ENCODE results near the gene CES3.
"Not testable (repeated sequence)": the region's sequence is repeated elsewhere in the genome, so short reads cannot be mapped to it uniquely, and the experiment has no call there.

CES3 gene

DNA sequence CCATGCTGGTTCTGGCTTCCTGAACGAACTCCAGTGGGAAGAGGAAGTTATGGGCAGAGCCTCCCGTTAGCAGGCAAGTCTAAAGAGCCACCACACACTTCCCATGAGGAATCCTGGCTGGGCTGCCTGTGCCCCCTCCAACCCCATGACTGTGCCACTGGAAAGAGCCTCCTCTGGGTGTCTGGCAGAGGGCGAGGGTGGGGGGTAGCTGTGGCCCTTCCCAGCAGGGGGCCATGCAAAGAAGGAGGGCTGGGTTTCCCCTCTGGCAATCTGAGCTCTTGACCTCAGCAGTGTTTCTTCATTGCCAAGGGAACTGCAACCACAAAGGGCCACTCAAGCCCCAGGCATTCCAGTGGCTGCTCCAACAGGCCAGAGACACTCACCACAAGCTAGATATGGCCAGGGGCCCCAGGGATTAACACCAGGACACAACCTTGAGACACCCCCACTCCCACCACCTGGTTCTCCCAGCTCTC lies 34.1 kb upstream of the CES3 start:
- no peak for DNase-seq

DNA sequence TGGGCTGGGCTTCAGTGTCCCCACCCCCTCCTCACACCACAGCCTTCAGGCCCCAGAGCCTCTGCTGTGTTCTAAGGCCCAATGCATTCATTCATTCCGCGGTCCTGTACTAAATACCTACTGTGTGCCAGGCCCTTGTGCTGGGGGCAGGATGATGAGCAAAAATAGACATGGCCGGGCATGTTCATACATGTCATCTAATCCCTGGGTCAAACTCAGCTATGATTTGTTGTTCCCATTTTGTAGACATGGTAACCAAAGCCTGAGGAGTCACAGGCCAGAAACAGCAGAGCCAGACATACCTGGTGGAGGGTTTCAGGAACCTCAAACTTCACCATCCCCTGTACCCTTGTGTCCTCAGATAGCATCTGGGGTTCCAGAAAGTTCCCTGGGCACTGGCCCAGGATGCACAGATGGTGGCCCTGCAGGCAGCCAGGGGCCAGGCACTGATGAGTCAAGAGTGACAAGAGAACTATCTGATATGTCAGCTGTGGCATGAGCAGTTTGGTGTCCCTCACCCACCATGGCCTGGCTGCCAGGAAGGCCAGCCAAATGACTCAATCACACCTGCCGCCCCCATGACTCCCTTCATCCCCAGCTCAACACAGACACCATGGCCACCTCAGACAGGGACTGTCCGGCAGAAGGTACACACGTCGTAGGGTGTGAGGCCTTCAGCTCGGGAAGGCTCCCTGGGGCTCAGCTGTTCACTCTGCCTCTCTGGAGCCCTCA lies 33.0 kb upstream of the CES3 start:
- no peak for DNase-seq

DNA sequence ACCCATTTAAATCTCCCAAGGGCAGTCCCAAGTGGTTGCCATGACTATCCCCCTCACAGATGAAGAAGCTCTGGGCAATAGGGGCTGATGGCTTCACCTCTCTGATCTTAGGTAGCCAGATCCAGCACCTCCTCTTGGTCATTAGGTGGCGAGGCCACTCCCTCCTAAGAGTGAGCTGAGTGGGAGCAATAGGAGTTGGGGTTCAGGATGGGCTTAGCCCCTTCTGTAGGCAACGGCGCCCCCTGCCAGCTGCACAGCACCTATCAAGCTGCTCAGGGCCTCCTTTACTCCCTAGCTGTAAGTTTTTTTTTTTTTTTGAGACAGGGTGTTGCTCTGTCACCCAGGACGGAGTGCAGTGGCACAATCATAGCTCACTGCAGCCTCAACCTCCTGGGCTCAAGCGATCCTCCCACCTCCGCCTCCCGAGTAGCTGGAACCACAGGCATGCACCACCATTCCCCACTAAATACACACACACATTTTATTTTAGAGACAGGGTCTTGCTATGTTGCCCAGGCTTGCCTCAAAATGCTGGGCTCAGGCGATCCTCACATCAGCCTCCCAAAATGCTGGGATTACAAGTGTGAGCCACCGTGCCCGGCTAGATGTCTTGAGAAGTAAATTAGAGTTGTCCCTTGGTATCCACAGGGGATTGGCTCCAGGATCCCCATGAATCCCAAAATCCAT lies 32.2 kb upstream of the CES3 start:
- DNase-seq: no peak

DNA sequence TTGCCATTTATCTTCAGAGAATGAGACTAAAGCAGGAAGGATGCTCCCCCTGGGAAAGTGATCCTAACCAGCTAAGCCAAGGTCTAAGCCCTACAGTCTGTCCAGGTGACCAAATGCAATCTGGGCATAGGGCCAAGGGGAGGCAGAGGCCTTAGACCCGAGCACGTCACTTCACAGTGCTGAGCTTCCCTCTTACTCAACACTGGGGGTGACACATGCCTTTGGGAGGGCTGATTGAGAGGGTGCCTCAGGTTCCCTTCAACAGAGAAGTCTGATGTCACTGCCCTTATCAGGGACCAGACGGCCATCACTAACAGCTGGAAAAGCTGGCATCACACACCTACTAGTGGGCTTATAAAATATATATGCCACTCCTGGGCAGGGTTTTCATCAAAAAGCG lies 30.9 kb upstream of the CES3 start:
- no peak for DNase-seq

- DNase-seq: no peak
Measured at GRCh38 chr16:66931665-66932064, 29.4 kb upstream of the CES3 start.

DNA sequence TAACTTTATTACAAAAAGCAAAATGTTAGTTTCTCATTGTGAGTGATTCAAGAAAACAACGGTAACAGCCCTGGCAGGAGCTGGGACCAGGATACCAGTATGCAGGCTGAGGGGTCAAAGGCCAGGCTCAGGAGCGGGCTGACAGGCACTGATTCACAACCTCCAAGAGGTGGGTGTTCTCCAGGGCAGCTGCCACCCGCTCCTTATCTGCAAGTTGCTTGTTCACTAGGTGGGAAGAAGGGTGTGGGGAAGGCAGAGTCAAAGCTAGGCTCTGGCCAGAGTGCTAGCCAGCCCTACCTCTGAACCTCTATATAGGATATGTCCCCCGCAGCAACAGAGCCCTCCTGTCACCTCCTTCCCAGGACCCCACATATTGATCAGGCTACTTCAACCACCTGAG lies 29.0 kb upstream of the CES3 start:
- no peak for DNase-seq

DNA sequence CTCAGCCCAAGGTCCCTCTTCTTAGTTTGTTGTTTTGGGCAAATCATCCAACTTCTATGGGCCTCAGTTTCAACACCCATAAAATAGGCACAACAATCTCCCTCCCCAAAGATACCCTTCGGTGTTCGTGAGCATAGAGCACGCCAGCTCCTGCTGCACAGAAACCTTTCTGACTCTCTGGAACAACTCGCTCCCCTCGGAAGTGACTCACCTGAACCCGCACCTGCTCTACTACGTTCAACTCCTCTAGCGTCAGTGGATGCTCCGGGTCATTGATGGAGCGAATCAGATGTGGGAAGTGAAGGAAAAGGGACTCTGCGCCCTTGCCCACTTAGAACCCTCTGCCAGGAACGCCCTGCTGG lies 27.3 kb upstream of the CES3 start:
- DNase-seq: no peak

- DNase-seq: no peak
Measured at GRCh38 chr16:66934138-66934838, 26.8 kb upstream of the CES3 start, which contains the start of gene CIAO2B. CIAO2B (minus strand) TSS chr16:66934402; CDS start chr16:66934364, 38 bp downstream.

GRCh38 chr16:66934839-66935313 lies 26.2 kb upstream of the CES3 start:
- DNase-seq: not testable (repeated sequence)

DNA sequence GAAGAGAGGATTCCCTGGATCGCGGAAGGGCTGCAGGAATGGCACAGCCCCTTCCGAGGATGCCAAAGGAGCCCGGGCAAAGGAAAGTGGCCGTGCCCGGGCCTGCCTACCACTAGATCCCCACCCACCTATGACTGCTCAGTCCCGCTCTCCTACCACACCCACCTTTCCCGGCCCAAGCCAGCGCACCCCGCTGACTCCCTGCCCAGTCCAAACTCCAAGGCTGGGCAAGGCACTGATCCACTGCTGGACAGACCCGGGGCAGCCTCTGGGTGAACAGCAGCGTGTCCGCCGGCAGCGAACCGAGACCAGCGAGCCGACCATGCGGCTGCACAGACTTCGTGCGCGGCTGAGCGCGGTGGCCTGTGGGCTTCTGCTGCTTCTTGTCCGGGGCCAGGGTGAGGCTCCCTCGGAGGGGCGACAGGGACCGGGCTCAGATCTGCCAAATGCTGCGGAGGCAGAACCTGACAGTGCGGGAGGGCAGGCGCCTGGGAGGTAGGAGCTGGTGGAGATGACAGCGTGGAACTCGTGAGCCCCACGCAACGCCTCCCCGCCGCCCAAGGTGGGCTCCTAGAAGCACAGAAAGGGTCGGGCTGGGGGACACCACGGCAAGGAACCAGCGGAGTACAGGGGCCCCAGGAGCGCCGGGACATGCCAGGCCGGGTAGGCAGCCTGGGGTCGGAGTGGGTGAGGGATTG lies 25.6 kb upstream of the CES3 start, which contains the start of gene CES2:
CES2 (plus strand) TSS at position 203 of the 698 bp plus-strand sequence; CDS start at position 323, 120 bp downstream.
- no peak for DNase-seq

GRCh38 chr16:66936462-66936861 lies 24.6 kb upstream of the CES3 start:
- no peak for DNase-seq

- no peak for DNase-seq
Measured at GRCh38 chr16:66936889-66937554, 24.0 kb upstream of the CES3 start.

DNA sequence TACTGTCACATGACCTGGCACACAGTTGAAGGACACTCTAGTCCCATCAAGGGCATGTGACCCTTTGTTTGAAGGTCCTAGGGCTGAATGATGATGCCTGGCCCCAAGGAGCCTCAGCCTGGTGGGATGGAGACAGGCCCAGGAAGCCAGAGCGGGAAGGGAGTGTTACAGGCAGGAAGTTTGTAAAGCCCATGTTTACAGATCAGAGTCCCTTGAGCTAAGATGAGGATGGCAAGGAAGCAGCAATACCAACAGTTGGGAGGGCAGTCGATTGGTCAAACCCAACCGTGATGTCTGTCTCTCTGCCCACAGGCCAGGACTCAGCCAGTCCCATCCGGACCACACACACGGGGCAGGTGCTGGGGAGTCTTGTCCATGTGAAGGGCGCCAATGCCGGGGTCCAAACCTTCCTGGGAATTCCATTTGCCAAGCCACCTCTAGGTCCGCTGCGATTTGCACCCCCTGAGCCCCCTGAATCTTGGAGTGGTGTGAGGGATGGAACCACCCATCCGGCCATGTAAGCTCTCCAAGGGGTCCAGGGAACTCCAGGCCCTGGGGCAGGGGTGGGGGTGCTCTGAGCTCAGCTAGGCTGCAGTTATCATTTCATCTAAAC lies 23.2 kb upstream of the CES3 start:
- no peak for DNase-seq

GRCh38 chr16:66939366-66939765 lies 21.7 kb upstream of the CES3 start:
- no peak for DNase-seq

GRCh38 chr16:66940236-66940635 lies 20.8 kb upstream of the CES3 start:
- no peak for DNase-seq

- no peak for DNase-seq
Measured at GRCh38 chr16:66942981-66943380, 18.1 kb upstream of the CES3 start.

DNA sequence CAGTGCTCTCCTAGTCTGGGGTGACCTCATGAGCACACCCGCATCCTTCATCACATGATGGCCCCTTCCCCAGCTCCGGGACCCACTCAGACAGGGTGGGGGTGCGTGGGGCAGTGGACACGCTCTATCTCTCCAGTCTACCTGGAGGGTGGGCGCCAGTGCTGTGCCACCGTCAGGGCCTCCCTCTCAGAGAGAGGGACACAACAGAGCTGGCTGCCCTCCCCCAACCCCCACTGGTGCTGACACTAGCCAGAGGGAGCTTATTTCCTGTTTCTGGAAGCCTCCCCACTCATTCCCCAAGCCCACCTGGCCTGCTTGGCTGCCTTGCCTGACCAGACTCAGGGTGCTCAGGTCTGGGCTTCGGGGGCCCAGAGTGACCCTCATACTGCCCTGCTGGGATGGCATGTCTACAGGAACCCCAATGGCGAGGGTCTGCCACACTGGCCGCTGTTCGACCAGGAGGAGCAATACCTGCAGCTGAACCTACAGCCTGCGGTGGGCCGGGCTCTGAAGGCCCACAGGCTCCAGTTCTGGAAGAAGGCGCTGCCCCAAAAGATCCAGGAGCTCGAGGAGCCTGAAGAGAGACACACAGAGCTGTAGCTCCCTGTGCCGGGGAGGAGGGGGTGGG lies 17.5 kb upstream of the CES3 start:
- no peak for DNase-seq

GRCh38 chr16:66944054-66944441 lies 17.0 kb upstream of the CES3 start:
- no peak for DNase-seq

- not testable (repeated sequence) for DNase-seq
Measured at GRCh38 chr16:66944971-66945370, 16.1 kb upstream of the CES3 start.

DNA sequence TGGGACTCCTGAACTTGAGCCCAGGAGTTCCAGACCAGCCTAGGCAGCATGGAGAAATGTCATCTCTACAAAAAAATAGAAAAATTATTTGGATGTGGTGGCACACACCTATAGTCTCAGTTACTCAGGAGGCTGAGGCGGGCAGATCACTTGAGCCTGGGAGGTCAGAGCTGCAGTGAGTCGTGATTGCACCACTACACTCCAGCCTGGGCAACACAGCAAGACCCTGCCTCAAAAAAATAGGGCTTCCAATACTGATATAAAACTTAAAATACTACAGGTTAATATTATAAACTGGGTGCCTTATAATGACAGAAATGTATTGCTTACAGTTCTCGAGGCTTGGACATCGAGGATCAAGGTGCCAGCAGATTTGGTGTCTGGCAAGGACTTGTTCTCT lies 15.1 kb upstream of the CES3 start:
- DNase-seq: no peak

GRCh38 chr16:66946541-66946940 lies 14.5 kb upstream of the CES3 start:
- no peak for DNase-seq

GRCh38 chr16:66946974-66947301 lies 14.1 kb upstream of the CES3 start:
- no peak for DNase-seq

All from NCI-H524 treated with DMSO at 0.1 percent for 48 hours (cell line).